SK-N-MC (cell line): ENCODE data around the gene PURA.
"Not testable (repeated sequence)": the region's sequence is repeated elsewhere in the genome, so short reads cannot be mapped to it uniquely, and the experiment has no call there.

Experiments used
- DNase-seq: peaks from one replicate; pipeline ENCODE4 v3.0.0-alpha.2; 2011; ENCODE audit warnings: low read depth, low spot score
- H3K27ac ChIP-seq: fragments of 200-600 bp; sonication (generic); 2 replicates; pipeline ENCODE4 v1.5.1; 2016; ENCODE audit warnings: mixed run types
- H3K36me3 ChIP-seq: fragments of 200-600 bp; sonication (generic); 2 replicates; pipeline ENCODE4 v1.6.1; 2017; ENCODE audit warnings: antibody characterized with exemption, low read length, mixed read lengths; ENCODE audit not compliant: insufficient read depth
- H3K4me3 ChIP-seq: fragments of 200-600 bp; sonication (generic); 2 replicates; pipeline ENCODE4 v1.5.1; 2016
- H3K9ac ChIP-seq: fragments of 200-600 bp; sonication (generic); 2 replicates; pipeline ENCODE4 v1.8.0; 2017; ENCODE audit warnings: mixed run types, mixed read lengths; ENCODE audit not compliant: insufficient read length
- H3K9me3 ChIP-seq: fragments of 200-600 bp; sonication (generic); 2 replicates; pipeline ENCODE4 v1.6.1; 2017; ENCODE audit warnings: low read depth, mild to moderate bottlenecking, antibody characterized with exemption, low read length, moderate library complexity, mixed read lengths
- EZH2 ChIP-seq: fragments of 200-600 bp; sonication (generic); IDR thresholded peaks from one replicate; pipeline ENCODE4 v1.6.1; 2017; ENCODE audit warnings: antibody characterized with exemption
- FOXP2 ChIP-seq: optimal IDR thresholded peaks from 2 replicates; pipeline ENCODE3; 2011; ENCODE audit warnings: mild to moderate bottlenecking, moderate library complexity; ENCODE audit not compliant: insufficient read depth; ENCODE audit errors: extremely low read length, control extremely low read depth
- POLR2AphosphoS5 ChIP-seq: IDR thresholded peaks from 2 replicates; pipeline ENCODE4 v1.6.1; 2012; ENCODE audit warnings: mild to moderate bottlenecking, low read depth, low read length, borderline replicate concordance

Gene PURA

GRCh38 chr5:140150201-140150600 lies 36.3 kb downstream of the PURA start:
- no peaks in the 10 kb centered on the region for H3K9me3 ChIP-seq
- no peak for DNase-seq
- no peak overlapping the region for H3K27ac ChIP-seq
- no peak overlapping the region for H3K9ac ChIP-seq
- no peak for TF ChIP-seq FOXP2
- no peak for TF ChIP-seq EZH2
- no peak for TF ChIP-seq POLR2AphosphoS5
- H3K4me3 ChIP-seq = no peak overlapping the region
- no peaks in the 10 kb centered on the region for H3K36me3 ChIP-seq

DNA sequence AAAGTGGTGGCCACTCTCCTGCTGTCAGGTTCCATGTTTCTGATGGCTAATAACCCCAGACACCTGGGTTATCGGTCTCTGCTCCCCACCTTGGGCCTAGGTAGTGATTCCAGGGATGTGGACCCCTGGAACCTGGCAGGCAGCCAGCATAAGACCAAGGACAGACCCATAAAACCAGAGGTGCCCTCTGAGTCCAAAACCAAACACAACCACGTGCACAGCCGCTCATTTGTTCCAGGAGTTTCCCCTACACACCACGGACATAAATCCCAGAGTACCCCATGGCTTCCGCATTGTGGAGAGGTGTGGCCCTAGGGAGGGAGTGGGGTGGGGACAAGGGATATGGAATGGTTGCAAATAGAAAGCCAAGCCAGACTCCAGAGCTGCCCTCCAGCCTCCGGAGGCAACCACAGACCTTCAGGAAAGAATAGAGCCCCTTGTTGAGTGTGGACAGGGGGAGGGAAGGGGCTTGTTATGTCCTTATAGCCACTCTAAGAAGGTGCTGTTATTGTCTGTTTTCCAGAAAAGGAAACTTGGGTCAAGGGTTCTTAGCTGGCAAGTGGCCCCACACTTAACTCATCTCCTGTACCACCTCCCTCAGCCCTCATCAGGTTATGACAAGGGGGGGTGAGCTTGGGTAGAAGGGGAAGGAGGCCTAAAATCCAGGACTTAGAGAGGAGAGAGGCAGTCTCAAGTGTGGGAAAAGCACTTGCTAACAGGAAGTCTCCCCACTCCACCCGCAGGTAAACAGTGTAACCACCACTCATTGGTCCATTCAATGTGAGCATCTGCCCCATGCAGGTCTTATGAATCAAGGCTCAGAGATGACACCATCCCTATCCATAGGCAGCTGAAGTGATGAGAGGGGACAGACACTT lies 37.5 kb downstream of the PURA start:
- no peaks in the 10 kb centered on the region for H3K36me3 ChIP-seq
- no peak overlapping the region for H3K9ac ChIP-seq
- no peak overlapping the region for H3K27ac ChIP-seq
- no peak for TF ChIP-seq POLR2AphosphoS5
- no peak for TF ChIP-seq EZH2
- no peak for TF ChIP-seq FOXP2
- no peak for DNase-seq
- H3K4me3 ChIP-seq = no peak overlapping the region
- no peaks in the 10 kb centered on the region for H3K9me3 ChIP-seq

DNA sequence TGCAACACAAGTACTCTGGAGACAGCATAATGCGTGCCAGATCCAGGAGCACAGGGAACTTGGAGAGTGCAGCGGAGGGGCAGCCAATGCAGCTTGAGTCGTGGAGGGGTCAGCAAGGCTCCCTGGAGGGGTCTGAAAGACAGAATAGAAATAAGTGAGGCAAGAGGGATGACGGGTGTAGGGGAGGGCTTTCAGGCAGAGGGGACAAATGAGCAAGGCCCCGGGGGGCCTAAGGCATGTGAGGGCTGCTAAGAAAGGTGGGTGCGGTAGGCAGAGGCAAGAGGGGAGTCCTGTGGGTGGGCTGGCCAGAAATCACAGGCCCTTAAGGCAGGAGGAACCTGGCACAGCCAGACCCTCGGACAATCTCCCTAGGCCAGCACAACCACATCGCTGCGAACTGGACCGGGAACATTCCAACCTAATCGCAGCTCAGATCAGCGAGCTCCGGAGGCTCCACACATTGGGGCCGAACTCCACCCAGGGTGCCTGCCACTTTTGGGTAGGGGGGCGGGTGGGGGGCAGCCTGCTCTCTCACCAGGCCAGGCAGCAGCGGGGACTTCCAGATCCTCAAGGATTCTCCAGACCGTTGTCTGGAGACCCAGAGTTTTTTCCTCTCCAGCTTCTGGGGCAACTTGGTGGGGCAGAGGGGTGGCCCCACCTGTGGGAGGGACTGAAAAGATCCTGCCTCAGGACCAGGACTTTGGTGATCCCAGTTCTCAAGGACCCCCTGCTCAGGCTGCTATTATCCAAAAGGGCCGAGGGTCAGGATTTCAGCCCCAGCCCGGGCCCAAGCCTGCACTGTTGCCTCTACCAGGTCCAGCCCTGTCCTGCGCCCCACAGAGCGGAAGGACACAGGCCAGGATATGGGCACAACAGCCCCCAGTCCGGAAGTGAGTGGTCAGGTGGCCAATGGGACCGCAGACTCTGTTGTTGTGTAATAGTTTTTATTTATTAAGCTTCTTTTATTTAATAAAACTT lies 38.4 kb downstream of the PURA start:
- Histone ChIP-seq H3K4me3 (no peak overlapping the region), H3K27ac (no peak overlapping the region), H3K9me3 (no peaks in the 10 kb centered on the region), H3K36me3 (no peaks in the 10 kb centered on the region), H3K9ac (no peak overlapping the region)
- DNase-seq = no peak
- TF ChIP-seq POLR2AphosphoS5 (no peak), EZH2 (no peak), FOXP2 (no peak)

- Histone ChIP-seq H3K4me3 (no peak overlapping the region), H3K9me3 (no peaks in the 10 kb centered on the region), H3K36me3 (no peaks in the 10 kb centered on the region), H3K9ac (no peak overlapping the region), H3K27ac (no peak overlapping the region)
- DNase-seq = no peak
- TF ChIP-seq POLR2AphosphoS5 (no peak), EZH2 (no peak), FOXP2 (no peak)
These were observed 39.3 kb downstream of the PURA start for GRCh38 chr5:140153255-140153654.

- H3K36me3 ChIP-seq = no peaks in the 10 kb centered on the region
- H3K27ac ChIP-seq = no peak overlapping the region
- DNase-seq = no peak
- no peak overlapping the region for H3K4me3 ChIP-seq
- no peak overlapping the region for H3K9ac ChIP-seq
- no peaks in the 10 kb centered on the region for H3K9me3 ChIP-seq
- TF ChIP-seq FOXP2 (no peak), EZH2 (no peak), POLR2AphosphoS5 (no peak)
These were observed 40.0 kb downstream of the PURA start for GRCh38 chr5:140153905-140154304.

DNA sequence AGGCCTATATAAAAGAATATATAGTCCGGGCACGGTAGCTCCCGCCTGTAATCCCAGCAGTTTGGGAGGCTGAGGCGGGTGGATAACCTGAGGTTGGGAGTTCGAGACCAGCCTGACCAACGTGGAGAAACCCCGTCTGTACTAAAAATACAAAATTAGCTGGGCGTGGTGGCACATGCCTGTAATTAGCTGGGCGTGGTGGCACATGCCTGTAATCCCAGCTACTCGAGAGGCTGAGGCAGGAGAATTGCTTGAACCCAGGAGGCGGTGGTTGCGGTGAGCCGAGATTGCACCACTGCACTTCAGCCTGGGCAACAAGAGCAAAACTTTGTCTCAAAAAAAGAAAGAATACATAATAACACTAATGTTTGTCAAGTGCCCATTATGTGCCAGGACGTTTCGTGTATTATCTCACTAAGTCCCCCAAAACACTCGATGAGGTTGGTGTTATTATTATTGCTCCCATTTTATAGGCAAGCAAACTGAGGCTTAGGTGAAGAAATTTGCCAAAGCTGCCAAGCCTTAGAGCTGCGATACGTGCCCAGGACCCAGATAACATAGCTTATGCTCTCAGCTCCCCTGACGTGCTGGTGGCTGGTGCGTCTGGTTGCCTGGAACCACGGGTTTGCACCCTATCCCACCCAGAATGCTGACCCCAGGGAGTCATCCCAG lies 40.9 kb downstream of the PURA start:
- DNase-seq, H3K9me3 ChIP-seq, H3K4me3 ChIP-seq, H3K9ac ChIP-seq, H3K27ac ChIP-seq, H3K36me3 ChIP-seq: not testable (repeated sequence)

DNA sequence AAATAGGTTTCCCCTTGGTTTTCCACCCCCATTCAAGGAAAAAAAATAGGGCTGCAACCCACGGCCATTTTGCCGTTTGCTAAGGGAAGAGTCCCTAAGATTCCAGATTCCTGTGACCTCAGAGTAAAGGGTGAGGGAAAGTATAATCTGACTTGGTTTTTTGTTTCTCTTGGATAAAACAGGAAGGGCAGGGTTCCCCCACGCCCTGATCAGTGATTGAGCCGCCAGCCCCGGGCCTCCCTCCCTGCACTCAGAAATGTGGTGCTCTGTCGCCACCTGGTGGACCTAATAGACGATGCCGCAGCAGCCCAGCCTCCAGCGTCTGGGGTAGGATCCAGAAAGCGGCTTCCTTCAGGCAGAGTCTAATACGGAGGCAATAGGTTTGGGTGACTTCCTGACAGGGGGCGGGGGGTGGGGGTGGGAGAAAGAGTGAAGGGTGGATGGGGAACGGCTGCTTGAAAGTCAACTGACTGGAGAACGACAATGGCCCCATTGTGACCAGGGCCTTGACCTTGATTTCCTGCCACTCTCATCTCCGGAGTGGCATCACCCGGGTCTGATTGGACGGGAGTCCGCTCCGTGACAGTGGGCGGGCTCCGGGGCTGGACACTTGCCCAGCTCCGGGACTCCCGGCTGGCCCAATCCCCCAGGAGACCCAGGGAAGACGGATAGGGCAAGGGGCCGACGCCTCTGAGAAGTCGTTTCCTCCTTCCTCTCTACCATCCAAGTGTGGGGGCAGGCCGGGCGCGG lies 43.3 kb downstream of the PURA start:
- Histone ChIP-seq H3K9ac (peak overlapping the region; percentile 56), H3K4me3 (peak overlapping the region; percentile 65), H3K36me3 (no peaks in the 10 kb centered on the region), H3K9me3 (no peaks in the 10 kb centered on the region), H3K27ac (no peak overlapping the region)
- TF ChIP-seq POLR2AphosphoS5 (no peak), FOXP2 (no peak), EZH2 (no peak)
- DNase-seq = no peak
